Myocyte (in vitro differentiated cells): ENCODE data around the gene LAMA2. TPM values are rescaled to one million over a fixed set of nuclear protein-coding genes. Genes with fewer than 3 reads are reported as not detected.

Source experiments
- DNase-seq: peaks from one replicate; pipeline ENCODE4 v3.0.0-alpha.2; 2012; ENCODE audit warnings: low read depth
- total RNA-seq: library from RNA; depleted of rRNA; stranded (reverse); fragments of >200 nt; gene quantifications from 2 replicates; pipeline ENCODE4 v1.2.3, GENCODE V29; 2014

The LAMA2 gene
- total RNA-seq, 1 donor from 2014 or later: 137 TPM

- DNase-seq: no peak
These were observed 473.2 kb downstream of the LAMA2 start for GRCh38 chr6:129356129-129356528.

GRCh38 chr6:129359811-129360681, 477.1 kb downstream of the LAMA2 start:
- no peak for DNase-seq

- no peak for DNase-seq
These were observed 477.7 kb downstream of the LAMA2 start for GRCh38 chr6:129360682-129360955.

- DNase-seq: no peak
These were observed 481.1 kb downstream of the LAMA2 start for GRCh38 chr6:129364037-129364436.

- DNase-seq: no peak
These were observed 481.8 kb downstream of the LAMA2 start for GRCh38 chr6:129364767-129365166.

- DNase-seq: peak; percentile 31
These were observed 485.1 kb downstream of the LAMA2 start for GRCh38 chr6:129368076-129368475.

- no peak for DNase-seq
These were observed 486.0 kb downstream of the LAMA2 start for GRCh38 chr6:129368970-129369369.

- DNase-seq: no peak
These were observed 486.8 kb downstream of the LAMA2 start for GRCh38 chr6:129369737-129370136.

- peak; percentile 63 for DNase-seq
These were observed 487.5 kb downstream of the LAMA2 start for GRCh38 chr6:129370268-129370916.

GRCh38 chr6:129381885-129382284, 498.9 kb downstream of the LAMA2 start:
- DNase-seq: no peak

GRCh38 chr6:129382916-129383315, 500.0 kb downstream of the LAMA2 start:
- no peak for DNase-seq

- no peak for DNase-seq
These were observed 502.2 kb downstream of the LAMA2 start for GRCh38 chr6:129385117-129385516.

- DNase-seq: no peak
These were observed 508.0 kb downstream of the LAMA2 start for GRCh38 chr6:129390900-129391299.

- no peak for DNase-seq
These were observed 510.7 kb downstream of the LAMA2 start for GRCh38 chr6:129393654-129394053.

GRCh38 chr6:129398764-129399163, 515.8 kb downstream of the LAMA2 start:
- DNase-seq: no peak

- no peak for DNase-seq
These were observed 519.3 kb downstream of the LAMA2 start for GRCh38 chr6:129402244-129402643.

- no peak for DNase-seq
These were observed 528.2 kb downstream of the LAMA2 start for GRCh38 chr6:129411092-129411491.

GRCh38 chr6:129416337-129416990, 533.5 kb downstream of the LAMA2 start:
- no peak for DNase-seq

GRCh38 chr6:129417416-129418086, 534.6 kb downstream of the LAMA2 start:
- no peak for DNase-seq

GRCh38 chr6:129419324-129419723, 536.4 kb downstream of the LAMA2 start:
- no peak for DNase-seq

GRCh38 chr6:129426343-129426742, 543.4 kb downstream of the LAMA2 start:
- no peak for DNase-seq

- DNase-seq: no peak
These were observed 547.0 kb downstream of the LAMA2 start for GRCh38 chr6:129429956-129430355.
